HG03159 (cell line): ENCODE results near the gene KCNB1.

Experiments used
- ATAC-seq: cut with Tn5 transposase; IDR thresholded peaks from one replicate; pipeline ENCODE4 v1.9.1; 2021; ENCODE audit warnings: mild to moderate bottlenecking, moderate library complexity; ENCODE audit not compliant: unreplicated experiment

The KCNB1 gene

DNA sequence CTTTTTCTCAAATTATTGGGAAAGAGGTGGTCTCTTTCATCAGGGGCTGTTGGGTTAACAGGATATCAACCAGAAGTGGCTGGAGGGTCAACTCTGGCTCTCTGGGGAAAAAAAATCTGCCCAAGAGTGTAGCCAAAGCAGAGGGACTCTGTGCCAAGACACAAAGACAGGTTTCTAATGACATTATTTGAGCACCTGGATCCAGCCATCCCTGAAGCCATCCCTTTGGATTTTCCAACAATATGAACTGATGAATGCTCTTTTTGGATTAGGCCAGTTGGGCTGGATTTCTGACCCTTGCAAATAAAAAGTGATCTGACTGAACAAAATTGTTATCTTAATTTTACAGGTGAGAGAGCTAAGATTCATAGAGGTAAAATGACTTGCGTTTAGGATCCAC, 88.7 kb downstream of the KCNB1 start:
- no peak for ATAC-seq

DNA sequence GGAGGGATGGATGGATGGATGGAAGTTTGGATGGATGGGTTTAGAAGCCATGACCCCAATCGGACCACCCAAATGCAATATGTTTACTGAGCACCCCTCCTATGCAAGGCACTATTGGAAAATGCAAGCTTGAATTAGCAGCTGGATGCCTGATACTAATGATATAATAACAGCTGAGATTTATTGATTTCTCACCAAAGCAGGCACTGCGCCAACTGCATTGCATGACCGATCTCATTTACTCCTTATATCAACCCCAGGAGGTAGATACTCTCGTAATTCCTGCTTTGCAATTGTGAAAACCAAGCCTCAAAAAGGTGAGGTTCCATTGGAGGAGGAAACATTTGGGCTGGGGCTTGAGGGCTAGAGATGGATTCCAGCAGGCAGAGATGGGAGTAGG, 89.7 kb downstream of the KCNB1 start:
- ATAC-seq: no peak

DNA sequence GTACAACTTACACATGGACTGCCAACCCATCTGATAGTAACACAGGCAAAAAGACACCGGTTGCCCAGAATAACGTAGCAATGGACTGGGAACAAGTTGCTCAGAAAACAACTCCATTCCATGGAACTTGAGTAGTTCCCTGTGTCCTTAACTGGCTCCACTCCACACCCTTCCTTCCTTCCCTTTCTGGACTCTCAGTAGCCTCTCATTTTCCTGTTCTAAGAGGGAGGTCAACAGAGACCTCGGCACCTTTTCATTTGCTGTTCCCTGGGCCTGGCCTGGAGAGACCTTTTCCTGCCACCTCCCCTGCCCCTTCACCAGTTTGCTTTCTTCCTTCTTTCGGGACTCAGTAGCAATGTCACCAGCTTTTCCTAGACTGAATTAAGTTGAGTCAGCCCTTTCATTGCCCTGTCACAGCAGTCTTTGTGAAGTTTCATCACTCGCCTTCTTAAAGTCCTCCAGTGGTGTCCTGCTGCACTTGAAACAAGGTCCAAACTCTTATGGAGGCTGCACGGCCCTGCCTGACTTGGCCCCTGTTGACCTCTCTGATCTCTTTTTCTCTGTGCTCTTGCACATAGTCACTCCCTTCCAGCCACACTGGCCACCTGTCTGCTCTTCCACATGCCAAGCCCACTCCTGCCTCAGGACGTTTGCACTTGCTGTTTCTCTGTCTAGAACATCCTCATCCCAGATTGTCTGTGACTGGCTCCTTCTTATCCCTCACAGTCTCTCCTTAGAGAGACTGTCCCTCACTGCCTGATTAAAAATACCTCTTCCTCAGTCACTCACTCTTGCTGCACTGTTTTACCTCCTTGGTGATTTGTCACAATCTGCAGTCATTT, 90.8 kb downstream of the KCNB1 start:
- no peak for ATAC-seq

DNA sequence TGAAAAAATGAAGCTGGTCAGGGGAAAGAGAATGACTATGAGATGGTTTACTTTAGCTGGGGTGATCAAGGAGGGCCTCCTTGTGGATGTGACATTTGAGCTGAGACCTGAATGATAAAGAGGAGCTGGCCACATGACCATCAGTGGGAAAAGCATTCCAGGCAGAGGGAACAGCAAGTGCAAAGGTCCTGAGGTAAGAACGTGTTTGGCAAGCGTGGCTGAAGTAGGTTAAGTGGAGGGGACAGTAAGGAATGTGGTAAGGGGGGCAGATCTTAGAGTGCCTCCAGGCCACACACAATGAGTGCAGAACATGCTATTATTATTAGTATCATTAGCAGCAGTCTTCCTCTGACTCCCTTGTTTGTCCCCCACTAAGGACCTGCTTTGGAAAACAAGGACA, 92.6 kb downstream of the KCNB1 start:
- ATAC-seq: no peak

DNA sequence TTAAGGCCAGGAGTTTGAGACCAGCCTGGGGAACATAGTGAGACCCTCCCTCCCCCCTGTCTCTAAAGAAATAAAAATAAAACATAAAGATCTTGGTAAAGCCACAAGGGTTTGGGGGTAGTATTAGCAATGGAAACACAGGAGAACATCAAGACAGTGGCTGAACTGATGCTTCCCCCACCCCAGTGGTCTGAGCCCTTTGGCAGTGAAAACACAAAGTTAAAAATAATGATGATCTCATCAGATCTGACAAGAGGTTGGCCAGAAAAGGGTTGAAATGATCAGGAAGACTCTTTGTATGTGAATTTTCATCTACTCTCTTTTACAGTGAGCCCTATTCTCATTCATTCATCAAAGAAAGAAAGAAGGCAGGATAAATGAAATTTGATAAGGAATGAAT, 93.7 kb downstream of the KCNB1 start:
- ATAC-seq: no peak

DNA sequence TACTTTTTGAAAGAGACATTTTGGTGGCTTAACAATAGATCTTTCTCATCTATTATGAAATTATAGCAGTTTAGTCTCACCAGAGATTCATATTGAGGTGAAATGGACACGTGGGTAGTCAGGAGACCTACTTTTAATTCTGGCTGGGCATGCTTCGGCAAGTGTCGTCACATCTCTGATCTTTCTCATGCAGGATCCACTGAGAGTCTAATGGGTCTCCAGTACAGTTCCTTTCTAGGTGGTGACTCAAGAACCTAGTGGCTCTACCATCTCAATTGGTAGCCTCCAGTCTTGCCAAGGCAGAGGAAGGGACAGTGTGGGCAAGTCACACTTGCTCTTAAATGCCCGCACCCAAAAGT, 94.9 kb downstream of the KCNB1 start:
- no peak for ATAC-seq

- ATAC-seq: no peak
Observed at GRCh38 chr20:49386848-49387580, 95.5 kb downstream of the KCNB1 start.

DNA sequence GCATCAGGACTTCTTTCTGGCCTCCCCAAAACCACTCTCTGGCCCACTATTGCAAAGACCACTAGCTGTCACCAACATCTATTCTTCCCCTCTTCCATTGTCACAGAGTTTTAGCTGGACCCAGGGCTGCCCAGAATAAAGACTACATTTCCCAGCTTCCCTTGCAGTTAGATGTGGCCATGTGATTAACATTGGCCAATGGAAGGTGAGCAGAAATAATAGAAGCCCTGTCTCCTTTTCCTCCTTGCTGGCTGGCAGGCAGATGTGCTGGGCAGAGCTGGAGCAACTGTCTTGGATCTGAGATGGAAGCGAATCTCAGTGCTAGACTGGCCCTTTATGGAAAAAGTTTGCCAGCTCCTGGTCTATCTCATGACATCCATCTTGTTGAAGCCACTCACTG, 97.0 kb downstream of the KCNB1 start:
- no peak for ATAC-seq

GRCh38 chr20:49384437-49385434, 97.7 kb downstream of the KCNB1 start:
- ATAC-seq: no peak

GRCh38 chr20:49381558-49382493, 100.6 kb downstream of the KCNB1 start:
- ATAC-seq: no peak

- no peak for ATAC-seq
Observed at GRCh38 chr20:49380337-49380780, 102.1 kb downstream of the KCNB1 start.

DNA sequence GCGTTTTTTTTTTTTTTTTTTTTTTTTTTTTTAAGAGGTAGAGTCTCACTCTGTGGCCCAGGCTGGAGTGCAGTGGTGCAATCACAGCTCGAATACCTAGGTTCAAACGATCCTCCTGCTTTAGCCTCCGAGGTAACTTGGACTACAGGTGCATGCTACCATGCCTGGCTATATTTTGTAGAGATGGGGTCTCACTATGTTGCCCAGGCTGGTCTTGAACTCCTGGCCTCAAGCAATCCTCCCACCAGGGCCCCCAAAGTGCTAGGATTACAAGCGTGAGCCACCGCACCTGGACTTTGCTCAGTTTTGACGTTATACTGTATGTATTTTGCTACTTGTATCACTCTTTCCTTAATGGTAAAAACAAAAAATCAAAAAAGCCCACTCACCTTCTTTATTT, 103.1 kb downstream of the KCNB1 start:
- ATAC-seq: no peak

DNA sequence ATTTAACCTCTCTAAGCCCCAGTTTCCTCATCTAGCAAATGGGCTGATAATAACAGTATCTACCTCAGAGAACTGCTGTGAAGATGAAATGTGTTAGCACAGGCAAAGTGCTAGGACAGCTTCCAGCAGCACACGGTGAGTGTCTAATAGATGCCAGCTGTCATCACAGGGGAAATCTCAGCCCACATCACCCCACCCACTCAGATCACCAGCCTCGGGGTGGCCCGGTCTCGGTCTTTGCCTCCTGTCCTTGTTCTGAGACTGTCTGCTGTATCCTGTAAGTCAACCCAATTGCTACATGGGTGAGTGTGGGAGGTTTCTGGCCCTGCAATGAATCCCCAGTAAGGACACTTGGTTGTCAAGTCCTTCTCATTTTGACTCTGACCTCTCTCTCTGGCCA, 105.1 kb downstream of the KCNB1 start:
- no peak for ATAC-seq

GRCh38 chr20:49375170-49375569, 107.3 kb downstream of the KCNB1 start:
- no peak for ATAC-seq

DNA sequence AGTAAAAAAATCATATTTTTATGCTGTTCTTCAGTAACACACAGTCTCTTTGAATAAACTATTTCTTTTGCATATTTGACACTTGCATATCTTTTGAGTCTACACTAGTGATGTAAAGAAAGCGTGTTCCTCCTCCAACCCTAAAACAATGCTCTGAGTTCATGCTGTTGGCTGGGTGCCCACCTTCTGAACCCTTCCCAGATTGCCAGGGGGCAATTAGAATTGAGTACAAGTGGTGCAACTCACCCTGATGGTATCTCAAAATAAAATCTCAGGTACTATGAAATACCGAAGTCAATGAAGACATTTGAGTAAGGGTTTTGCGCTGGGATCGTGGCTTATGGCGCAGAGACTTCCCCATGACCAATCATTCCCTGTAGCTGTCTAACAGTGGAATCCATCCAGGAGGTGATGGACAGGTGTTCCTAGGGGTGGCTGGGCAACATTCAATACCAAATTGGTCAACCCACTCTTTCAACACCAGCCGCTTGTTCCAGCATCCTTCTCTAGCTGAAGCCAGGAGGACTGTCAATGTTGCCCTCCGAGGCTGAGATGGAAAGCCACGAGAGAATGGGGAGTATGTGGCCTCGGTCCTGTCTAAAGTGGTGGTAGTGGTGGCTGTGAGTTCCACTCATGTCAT, 110.3 kb downstream of the KCNB1 start:
- ATAC-seq: no peak

DNA sequence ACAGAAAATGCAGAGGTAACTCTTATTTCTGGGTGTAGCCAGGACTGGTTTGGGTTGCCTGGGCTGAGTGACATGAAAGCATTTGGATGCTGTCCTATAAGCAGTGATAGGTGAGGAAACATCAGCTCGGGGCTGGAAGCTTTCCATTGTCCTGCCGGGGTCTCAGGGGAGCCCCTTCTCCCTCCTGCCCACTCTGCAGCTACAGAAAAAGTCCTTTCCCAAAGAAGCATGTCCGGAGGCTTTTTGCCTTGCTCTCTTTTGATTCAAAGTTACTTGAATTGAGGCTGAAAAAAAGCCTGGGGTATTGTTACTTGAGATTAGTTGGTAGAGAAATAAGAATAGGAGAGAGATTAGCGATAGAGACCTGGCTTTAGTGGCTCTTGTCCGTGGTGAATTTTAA, 113.9 kb downstream of the KCNB1 start:
- ATAC-seq: no peak

- ATAC-seq: no peak
Observed at GRCh38 chr20:49367113-49367512, 115.4 kb downstream of the KCNB1 start.

GRCh38 chr20:49366687-49367086, 115.8 kb downstream of the KCNB1 start:
- no peak for ATAC-seq

DNA sequence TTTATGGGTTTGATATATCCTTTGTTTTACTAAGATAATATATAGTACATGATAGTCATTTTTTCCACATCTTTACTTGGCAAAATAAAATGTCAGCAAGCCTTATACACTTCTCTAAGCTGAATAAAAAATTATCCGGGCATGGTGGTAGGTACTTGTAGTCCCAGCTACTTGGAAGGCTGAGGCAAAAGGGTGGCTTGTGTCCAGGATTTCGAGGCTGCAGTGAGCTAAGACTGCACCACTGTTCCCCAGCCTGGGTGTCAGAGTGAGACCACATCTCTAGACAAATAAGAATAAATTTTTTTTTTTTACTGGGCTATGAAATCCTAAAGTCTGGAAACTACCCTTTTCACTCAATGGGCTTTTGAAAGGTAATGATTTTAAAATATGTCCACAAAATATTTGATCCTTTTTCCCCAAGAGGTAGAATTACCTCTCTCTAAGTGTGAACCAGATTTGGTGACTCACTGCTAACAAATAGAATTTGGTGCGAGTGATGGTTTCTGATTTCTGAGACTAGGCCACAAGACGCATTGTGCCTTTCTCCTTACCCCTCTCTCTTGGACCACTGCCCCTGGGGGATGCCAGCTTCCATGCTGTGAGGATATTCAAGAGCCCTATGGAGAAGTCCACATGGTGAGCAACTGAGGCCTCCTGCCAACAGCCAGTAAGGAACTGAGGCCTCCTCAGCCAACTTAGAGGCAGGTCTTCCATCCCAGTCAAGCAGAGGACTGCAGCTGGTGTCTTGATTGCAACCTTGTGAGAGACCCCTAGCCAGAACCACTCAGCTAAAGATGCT, 120.4 kb downstream of the KCNB1 start:
- no peak for ATAC-seq
